ENCODE results near the gene PLCD3.

PLCD3 gene

GRCh38 chr17:45170280-45170930, 38.1 kb upstream of the PLCD3 start:
- DNase-seq (ENCODE audit: low read depth) = peak; percentile 7
- no peak for TF ChIP-seq CTCF (conservative IDR thresholded peaks at IDR 0.05; ENCODE audit: low read depth, low read length)
- H3K4me3 ChIP-seq (ENCODE audit: low read depth, low read length) = no peak overlapping the region

- no peak for TF ChIP-seq CTCF (conservative IDR thresholded peaks at IDR 0.05; ENCODE audit: low read depth, low read length)
- no peak overlapping the region for H3K4me3 ChIP-seq (ENCODE audit: low read depth, low read length)
- DNase-seq (ENCODE audit: low read depth) = no peak
These were observed 36.9 kb upstream of the PLCD3 start for GRCh38 chr17:45168991-45169752.

GRCh38 chr17:45164734-45165269, 32.5 kb upstream of the PLCD3 start:
- no peak overlapping the region for H3K4me3 ChIP-seq (ENCODE audit: low read depth, low read length)
- TF ChIP-seq CTCF (conservative IDR thresholded peaks at IDR 0.05; ENCODE audit: low read depth, low read length) = no peak
- no peak for DNase-seq (ENCODE audit: low read depth)

DNA sequence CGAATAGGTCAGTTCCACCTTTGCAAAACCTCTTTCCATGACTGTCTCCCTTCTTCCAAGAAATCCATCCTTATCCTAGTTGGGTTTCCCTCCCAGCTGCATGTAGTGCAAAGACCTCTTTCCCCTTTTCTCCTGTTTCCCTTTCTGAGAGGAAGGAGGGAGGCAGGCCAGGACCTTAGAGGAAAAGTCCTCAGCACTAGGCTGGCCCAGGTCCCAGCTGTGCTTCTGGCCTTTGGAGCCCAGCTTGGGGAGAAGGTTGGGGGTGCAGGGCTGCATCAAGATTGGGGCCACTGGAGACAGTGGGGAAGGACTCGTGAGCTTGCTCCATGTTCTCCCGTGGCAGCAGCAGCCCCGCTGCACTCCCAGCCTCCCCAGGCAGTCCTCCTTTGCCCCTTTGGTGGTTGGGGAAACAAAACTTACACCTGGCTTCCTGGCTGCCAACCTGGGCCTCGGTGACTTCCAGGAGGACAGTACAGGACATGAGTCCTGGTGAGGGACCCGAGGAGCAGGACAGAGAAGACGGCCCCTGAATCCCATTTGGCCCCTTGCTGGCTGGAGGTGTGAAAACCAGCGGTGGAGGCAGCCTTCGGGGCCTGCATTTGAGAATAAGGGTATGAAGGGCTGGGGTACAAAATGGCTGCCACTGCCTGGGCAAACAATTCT, 29.8 kb upstream of the PLCD3 start:
- DNase-seq (ENCODE audit: low read depth) = no peak
- H3K4me3 ChIP-seq (ENCODE audit: low read depth, low read length) = peak overlapping the region; percentile 51
- TF ChIP-seq CTCF (conservative IDR thresholded peaks at IDR 0.05; ENCODE audit: low read depth, low read length) = no peak

- peak; percentile 100 for DNase-seq (ENCODE audit: low read depth)
- TF ChIP-seq CTCF (conservative IDR thresholded peaks at IDR 0.05; ENCODE audit: low read depth, low read length) = no peak
- peak within 1 kb of the TSS; percentile 97 for H3K4me3 ChIP-seq (ENCODE audit: low read depth, low read length)
These were observed 29.1 kb upstream of the PLCD3 start, which contains the start of gene HEXIM2 for GRCh38 chr17:45161288-45162024. TSS of gene HEXIM2 (plus strand) at chr17:45161875. CDS start at chr17:45162794, 919 bp downstream.

DNA sequence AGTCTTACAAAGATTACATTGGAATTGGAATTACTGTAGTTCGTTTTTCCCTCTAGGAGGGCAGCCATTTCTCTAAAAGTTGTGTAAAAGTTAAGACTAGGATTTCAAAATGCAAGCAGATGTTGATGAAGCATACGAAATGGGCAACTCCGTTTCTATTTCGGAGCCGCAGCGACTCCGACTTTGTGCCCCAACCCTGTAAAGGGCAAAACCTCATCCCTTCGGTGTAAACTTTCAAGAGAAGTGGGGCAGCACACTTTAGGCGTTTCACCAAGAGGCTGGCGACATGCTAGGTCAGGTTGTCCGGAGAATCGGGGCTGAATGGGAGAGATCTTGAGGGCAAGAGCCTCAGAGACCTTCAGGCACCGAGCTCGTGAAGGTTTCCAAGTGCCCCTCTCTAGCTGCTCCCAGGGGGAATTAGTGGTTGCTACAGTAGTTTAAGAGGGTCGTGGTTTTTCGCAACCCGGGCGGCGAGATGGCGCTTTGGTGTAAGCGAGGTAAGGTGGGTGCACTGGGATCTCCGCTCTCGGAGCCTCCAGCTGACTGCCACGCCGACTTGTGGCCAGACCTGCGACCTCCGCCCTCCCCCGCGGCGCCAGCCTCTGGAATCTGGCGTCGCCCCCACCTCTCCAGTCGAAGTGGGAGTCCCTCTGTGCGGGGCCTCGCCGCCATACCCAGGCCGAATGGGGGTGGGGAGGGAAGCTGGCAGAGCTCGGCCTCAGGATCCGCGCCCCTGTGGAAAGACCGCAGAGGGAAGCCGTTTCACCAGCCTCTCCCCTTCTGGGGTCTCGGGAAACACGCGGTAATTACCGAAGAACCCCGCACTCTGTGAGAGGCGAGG, 28.4 kb upstream of the PLCD3 start:
- peak; percentile 18 for TF ChIP-seq CTCF (conservative IDR thresholded peaks at IDR 0.05; ENCODE audit: low read depth, low read length)
- peak; percentile 74 for DNase-seq (ENCODE audit: low read depth)
- peak overlapping the region; percentile 97 for H3K4me3 ChIP-seq (ENCODE audit: low read depth, low read length)
